ENCODE data around the gene ULBP3. TPM values are rescaled to one million over a fixed set of nuclear protein-coding genes. Genes with fewer than 3 reads are reported as not detected.
"Not testable (repeated sequence)": the region's sequence is repeated elsewhere in the genome, so short reads cannot be mapped to it uniquely, and the experiment has no call there.

The ULBP3 gene
- polyA plus RNA-seq, 1 donor: 1.8 TPM

DNA sequence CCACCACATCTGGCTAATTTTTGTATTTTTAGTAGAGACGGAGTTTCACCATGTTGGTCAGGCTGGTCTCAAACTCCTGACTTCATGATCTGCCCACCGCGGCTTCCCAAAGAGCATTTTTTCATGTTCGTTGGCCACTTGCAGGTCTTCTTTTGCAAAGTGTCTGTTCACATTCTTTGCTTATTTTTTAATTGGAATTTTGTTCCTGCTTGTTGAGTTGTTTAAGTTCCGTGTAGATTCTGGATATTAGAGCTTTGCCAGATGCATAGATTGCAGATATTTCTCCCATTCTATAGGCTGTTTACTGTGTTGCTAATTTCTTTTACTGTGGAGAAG is 51.8 kb downstream of the ULBP3 start:
- H3K27me3 ChIP-seq (ENCODE audit: control insufficient read depth, insufficient read depth, low read length): peaks cover 63% of the 10 kb centered on the region

DNA sequence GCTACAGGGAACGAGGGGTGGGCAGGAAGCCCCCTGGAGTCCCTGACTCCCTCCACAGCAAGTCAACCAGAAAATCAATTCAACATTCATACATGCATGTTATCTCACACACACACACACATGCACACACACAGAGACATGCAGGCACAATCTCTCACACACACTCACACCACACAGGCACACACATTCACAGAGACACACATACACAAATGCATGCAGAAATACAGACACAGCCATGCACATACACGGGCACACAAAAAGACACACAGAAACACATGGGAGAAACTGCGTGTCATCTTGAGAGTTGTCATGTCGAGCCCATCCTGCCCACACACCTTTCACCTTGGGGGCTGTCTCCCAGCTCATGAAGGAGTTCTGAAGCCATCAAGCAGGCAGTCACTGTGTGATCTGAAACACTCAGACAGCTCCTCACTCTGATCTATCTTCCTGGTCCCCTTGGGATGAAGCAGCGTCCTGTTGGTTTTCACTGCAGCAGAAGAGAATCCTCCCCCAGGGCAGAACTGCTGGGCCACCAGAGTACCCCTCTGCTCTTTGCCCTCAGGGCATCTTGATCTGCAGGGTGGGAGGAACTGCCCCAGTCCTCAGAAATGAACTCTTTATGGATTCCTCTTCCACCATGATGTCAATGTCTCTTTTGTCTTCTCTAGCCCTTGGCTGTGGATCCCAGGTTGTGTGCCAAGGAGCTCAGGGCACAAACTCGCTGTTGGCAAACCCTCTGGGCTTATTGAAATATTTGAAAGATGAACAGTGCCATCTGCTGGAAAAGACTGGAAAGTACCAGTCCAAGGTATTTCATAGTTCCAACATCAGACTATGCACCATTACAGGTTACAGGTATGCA is 52.4 kb downstream of the ULBP3 start:
- Histone ChIP-seq H3K9me3 (ENCODE audit: control insufficient read depth, low read depth, low read length) (no peaks in the 10 kb centered on the region), H3K27ac (ENCODE audit: low read length) (no peak overlapping the region), H3K4me3 (ENCODE audit: low read length) (no peak overlapping the region), H3K27me3 (ENCODE audit: control insufficient read depth, insufficient read depth, low read length) (peaks cover 67% of the 10 kb centered on the region), H3K4me1 (ENCODE audit: control insufficient read depth, insufficient read depth, low read length) (no peaks in the 10 kb centered on the region), H3K36me3 (ENCODE audit: control insufficient read depth, insufficient read depth, low read length) (no peaks in the 10 kb centered on the region)
- DNase-seq: peak; percentile 42 to 46
- no CpG with 5 or more reads among the region's 6 CpGs for WGBS (ENCODE audit: insufficient coverage, low lambda C conversion rate)

More for the DNA sequence above, 51.8 kb downstream of the ULBP3 start:
- 14% methylated on average over 2 of the region's 5 CpGs for WGBS (ENCODE audit: insufficient coverage, low lambda C conversion rate)
- not testable (repeated sequence) for H3K4me3 ChIP-seq (ENCODE audit: low read length); H3K9me3 ChIP-seq (ENCODE audit: control insufficient read depth, low read depth, low read length); H3K27ac ChIP-seq (ENCODE audit: low read length); DNase-seq; H3K4me1 ChIP-seq (ENCODE audit: control insufficient read depth, insufficient read depth, low read length); H3K36me3 ChIP-seq (ENCODE audit: control insufficient read depth, insufficient read depth, low read length)

DNA sequence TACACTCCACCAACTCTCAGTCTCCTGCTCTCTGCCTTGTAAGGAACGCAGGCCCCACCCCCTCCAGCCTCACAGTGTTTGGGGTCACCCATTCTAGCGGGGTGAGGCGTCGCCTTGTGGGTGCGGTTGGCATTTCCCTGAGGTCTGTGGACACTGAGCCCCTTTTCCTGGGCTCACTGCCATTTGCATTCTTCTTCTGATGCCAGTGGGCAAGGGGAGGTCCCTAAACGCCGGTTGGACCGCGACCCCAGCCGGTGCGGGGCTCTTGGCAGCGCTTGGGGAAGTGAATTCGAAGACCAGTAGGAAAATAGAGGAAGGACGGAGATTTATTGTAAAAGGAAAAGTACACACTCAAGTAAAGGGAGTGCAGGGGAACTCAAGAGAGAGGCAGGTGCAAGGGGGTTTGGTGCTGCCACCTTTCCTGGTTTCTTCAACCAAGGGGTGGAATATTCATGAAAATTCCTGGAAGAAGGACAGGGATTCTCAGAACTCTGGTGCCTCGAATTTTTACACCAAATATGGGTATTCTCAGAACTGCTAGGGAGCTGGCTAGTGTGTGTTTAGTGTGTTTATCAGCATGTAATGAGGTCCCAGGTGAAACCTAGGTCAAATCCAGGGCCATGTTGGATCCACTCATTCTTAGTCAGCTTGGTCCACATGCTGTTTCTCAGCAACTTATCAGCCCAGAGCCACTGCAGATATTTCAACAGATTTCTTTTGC is 53.5 kb downstream of the ULBP3 start:
- H3K4me1 ChIP-seq (ENCODE audit: control insufficient read depth, insufficient read depth, low read length); DNase-seq; H3K27ac ChIP-seq (ENCODE audit: low read length); H3K4me3 ChIP-seq (ENCODE audit: low read length); H3K9me3 ChIP-seq (ENCODE audit: control insufficient read depth, low read depth, low read length); H3K36me3 ChIP-seq (ENCODE audit: control insufficient read depth, insufficient read depth, low read length): not testable (repeated sequence)
- no CpG with 5 or more reads among the region's 15 CpGs for WGBS (ENCODE audit: insufficient coverage, low lambda C conversion rate)
- H3K27me3 ChIP-seq (ENCODE audit: control insufficient read depth, insufficient read depth, low read length): peaks cover 69% of the 10 kb centered on the region

DNA sequence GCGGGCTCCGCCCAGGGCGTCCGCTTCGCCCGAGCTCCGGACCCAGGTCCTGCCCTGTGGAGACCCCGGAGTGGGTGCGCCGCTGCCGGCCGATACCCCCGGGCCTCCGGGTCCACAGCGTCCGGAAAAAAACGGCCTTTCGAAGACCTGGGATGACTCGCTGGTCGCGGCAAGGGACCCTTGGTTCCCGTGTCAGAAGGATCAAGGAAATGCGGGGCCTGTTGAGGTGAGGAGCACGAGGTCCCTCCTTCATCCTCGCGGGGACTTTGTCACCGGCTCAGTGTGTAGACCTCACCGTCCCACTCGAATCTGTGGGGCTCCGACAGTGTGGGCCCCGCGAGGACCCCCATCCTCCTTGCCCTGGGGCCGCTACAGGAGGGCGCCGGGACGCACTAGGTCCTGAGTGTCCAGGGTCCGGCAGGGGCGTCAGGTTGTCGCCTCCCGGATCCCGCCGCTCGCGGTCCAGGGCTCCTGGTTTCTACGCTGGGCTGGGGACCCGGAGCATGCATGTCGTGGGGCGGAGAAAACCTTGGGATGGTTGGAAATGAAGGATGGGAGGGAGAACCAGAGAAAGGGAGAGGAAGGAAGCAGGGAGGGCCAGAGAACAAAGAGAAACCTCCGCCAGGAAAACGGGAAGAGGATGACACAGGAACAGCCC is 54.2 kb downstream of the ULBP3 start:
- H3K4me3 ChIP-seq (ENCODE audit: low read length): not testable (repeated sequence)

DNA sequence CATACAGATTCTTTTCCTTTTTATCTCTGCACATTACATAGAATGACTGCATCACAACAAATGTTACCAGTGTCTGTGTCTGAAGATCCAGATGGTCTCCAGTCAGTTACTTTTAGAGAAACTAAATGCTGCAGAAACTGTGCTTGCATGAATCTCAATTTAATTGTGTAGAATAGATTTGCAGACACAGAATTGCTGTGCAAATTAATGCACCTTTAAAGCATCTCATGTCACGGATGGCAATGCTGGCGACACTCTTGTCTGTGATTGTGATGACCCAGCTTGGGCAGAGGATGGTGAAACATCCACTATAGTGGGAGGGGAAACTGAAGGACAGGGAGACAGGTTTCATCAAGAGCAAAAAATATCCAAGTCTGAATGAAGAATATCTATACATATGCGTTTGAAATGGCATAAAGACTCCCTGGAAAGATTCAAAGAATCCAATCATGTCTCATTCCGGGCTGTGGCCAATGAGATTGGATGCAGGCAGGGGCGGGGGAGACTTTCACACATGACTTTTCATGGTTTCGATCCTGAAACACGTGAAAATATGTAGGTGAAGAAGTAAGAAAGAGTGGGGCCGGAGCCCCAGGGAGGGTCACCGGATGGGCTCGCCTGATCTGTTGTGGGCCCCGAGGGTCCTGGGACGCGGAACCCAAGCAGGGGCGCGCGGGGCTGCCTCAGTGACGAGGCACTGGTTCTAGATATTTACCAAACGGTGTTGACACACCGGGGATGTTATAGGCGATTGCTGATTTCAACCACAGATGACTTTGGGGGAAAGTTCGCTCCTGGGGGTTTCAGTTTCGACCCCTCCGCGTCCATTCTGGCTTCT is 54.9 kb downstream of the ULBP3 start:
- H3K9me3 ChIP-seq (ENCODE audit: control insufficient read depth, low read depth, low read length); H3K36me3 ChIP-seq (ENCODE audit: control insufficient read depth, insufficient read depth, low read length); H3K4me3 ChIP-seq (ENCODE audit: low read length); H3K27ac ChIP-seq (ENCODE audit: low read length); H3K4me1 ChIP-seq (ENCODE audit: control insufficient read depth, insufficient read depth, low read length); DNase-seq: not testable (repeated sequence)
- no CpG with 5 or more reads among the region's 24 CpGs for WGBS (ENCODE audit: insufficient coverage, low lambda C conversion rate)
- H3K27me3 ChIP-seq (ENCODE audit: control insufficient read depth, insufficient read depth, low read length): peaks cover 76% of the 10 kb centered on the region

More for the DNA sequence above, 54.2 kb downstream of the ULBP3 start:
- not testable (repeated sequence) for H3K36me3 ChIP-seq (ENCODE audit: control insufficient read depth, insufficient read depth, low read length); DNase-seq; H3K9me3 ChIP-seq (ENCODE audit: control insufficient read depth, low read depth, low read length); H3K27ac ChIP-seq (ENCODE audit: low read length); H3K4me1 ChIP-seq (ENCODE audit: control insufficient read depth, insufficient read depth, low read length)
- WGBS (ENCODE audit: insufficient coverage, low lambda C conversion rate): no CpG with 5 or more reads among the region's 50 CpGs
- peaks cover 73% of the 10 kb centered on the region for H3K27me3 ChIP-seq (ENCODE audit: control insufficient read depth, insufficient read depth, low read length)

DNA sequence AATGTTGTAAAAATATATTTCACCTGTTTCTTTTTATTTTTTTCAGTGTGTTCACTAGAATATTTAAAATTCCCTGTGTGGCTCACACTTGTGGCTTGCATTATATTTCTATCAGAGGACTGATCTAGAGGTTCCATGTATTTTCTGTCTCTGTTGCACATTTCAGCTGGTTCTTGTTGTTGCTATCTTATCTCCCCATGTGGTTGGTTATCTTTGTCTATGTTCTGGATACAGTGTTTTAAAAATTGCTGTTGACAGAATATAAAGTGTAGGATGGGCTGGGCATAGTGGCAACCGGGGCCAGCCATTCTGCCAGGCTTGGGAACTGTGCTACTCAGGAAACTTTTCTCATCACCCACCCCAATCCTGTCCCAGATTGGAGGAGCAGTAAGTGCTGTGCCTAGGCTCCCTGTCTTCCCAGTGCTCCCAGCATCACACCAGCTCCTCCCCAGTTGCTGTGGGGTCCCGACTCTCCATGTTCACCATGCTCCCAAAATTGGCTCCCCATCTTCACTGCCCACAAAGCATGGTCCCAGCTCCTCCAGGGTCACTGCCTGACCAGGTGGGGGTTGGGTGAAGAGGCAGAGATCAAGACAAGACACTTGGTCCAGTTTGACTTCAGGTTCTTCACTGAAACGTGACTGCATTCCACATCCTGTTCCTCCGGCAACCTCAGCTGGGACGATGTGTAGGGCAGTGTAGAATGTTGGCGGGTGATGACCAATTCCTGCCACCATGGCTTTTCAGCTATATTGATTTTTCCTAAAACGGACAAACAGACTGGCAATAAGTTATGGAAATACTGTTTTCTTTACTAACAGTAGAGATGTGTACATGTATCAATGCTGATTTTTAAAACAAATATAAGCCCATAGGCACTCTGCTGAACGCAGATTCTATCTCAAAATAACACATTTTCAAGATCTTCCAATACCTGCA is 55.8 kb downstream of the ULBP3 start:
- H3K4me1 ChIP-seq (ENCODE audit: control insufficient read depth, insufficient read depth, low read length); H3K27ac ChIP-seq (ENCODE audit: low read length); H3K9me3 ChIP-seq (ENCODE audit: control insufficient read depth, low read depth, low read length); DNase-seq; H3K36me3 ChIP-seq (ENCODE audit: control insufficient read depth, insufficient read depth, low read length); H3K4me3 ChIP-seq (ENCODE audit: low read length): not testable (repeated sequence)
- H3K27me3 ChIP-seq (ENCODE audit: control insufficient read depth, insufficient read depth, low read length): peaks cover 78% of the 10 kb centered on the region
- WGBS (ENCODE audit: insufficient coverage, low lambda C conversion rate): no CpG with 5 or more reads among the region's 8 CpGs

Other genes starting within 250 kb of the ULBP3 start
- 28.8 TPM for gene LRP11, start 204.8 kb downstream of the ULBP3 start, polyA plus RNA-seq
- gene RAET1E, start 171.0 kb downstream of the ULBP3 start, polyA plus RNA-seq: 0.61 TPM
- 0.28 TPM for gene RAET1G, start 146.0 kb downstream of the ULBP3 start, polyA plus RNA-seq
- 0.09 TPM for gene ULBP2, start 127.1 kb downstream of the ULBP3 start, polyA plus RNA-seq
- 0.03 TPM for gene ULBP1, start 105.2 kb downstream of the ULBP3 start, polyA plus RNA-seq
- gene RAET1L, start 43.6 kb downstream of the ULBP3 start, polyA plus RNA-seq: not detected
- gene PPP1R14C, start 73.9 kb upstream of the ULBP3 start, polyA plus RNA-seq: 2.9 TPM